Hematopoietic multipotent progenitor cell treated with erythropoietin and hydrocortisone succinate and interleukin-3 and kit ligand, for 6 days (in vitro differentiated cells): ENCODE results near the gene CHST15.

Experiments
- DNase-seq: peaks from one replicate; pipeline ENCODE4 v3.0.0-alpha.2; 2015

The CHST15 gene

DNA sequence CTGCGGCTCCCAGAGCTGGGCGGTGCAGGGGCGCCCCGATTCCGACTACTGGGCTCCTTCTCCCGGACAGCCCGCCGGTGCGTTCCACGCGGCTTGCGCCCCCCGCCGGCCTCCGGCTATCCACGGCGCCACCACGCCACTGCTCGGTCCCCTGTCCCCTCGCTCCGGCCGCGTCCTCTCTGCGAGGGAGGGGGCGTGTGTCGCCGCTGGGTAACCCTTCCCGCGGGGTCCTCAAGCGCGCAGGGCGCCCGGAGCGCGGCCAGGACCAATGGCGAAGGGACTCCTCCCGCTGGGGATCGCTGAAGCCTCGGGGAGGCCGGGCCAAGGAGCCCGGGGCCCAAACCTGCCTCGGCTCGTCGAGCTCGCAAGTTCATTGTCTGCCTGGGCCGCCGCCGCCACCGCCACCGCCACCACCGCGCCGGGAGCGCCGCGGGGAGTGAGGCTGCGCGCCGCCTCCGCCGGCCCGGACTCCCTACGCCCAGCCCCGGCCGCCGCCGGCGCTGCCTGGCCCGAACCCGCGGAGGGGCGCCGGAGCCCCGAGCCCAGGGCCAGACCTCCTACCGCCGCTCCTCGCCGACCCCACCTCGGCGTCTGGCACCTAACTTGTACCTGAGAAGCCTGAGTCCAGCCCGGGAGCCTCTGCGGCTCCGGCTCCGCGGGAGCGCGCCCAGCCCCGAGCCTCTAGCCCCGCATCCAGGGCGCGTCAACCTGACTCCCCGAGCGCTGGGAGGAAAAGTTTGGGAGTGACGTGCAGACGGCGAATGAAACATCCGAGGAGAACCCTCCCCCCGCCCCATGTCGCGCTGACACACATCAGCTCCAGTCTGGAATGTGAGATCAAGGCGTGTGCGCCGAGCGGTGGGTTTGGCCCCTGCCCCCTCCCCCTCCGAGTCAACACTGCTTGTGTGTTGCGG is at the start of gene CHST15:
Gene CHST15 (minus strand): TSS at position 739 of the 914 bp plus-strand sequence. CDS start 47,386 bp downstream, outside the sequence.
- DNase-seq = no peak

GRCh38 chr10:124142960-124143359 is 49.6 kb upstream of the CHST15 start:
- no peak for DNase-seq

GRCh38 chr10:124142006-124142739 is 48.8 kb upstream of the CHST15 start:
- DNase-seq = no peak

GRCh38 chr10:124138883-124139348 is 45.5 kb upstream of the CHST15 start:
- no peak for DNase-seq

- no peak for DNase-seq
Measured at GRCh38 chr10:124138195-124138882, 44.9 kb upstream of the CHST15 start.

GRCh38 chr10:124134251-124134893 is 41.0 kb upstream of the CHST15 start:
- DNase-seq = no peak

- no peak for DNase-seq
Measured at GRCh38 chr10:124132876-124133275, 39.5 kb upstream of the CHST15 start.

GRCh38 chr10:124132306-124132705 is 38.9 kb upstream of the CHST15 start:
- DNase-seq = no peak

GRCh38 chr10:124131172-124131571 is 37.8 kb upstream of the CHST15 start:
- DNase-seq = no peak

DNA sequence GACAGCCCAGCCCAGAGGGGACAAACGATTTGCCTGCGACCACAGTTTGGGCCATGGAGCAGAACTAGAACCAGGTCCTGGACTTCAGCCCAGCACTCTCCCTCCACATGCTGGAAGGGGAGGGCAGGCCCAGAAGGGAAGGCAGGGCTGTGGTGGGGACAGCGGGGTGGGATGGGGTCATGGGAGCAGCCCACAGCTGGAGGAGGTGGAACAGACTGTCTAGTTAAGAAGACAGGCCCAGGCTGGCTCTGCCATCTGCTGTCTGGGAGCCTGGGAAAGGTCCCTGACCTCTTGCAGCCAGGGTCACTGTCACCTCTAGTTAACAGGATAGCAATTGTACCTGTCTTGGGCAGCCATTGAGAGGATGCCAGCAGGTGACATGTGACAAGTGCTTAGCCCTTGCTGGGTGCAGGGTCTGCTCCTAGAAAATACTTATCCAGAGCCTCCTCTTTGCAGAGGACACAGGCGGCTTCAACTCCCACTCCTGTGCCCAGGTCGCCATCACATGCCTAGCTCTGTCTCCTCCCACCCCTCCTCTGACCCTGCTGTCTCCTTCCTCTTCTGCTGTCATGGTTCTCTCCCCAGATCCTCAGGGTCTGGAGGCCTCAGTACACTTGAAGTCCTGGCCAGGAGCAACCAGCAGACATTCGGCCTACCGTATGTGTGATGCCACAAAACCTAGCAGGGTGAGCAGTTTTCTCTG is 37.0 kb upstream of the CHST15 start:
- DNase-seq = no peak

DNA sequence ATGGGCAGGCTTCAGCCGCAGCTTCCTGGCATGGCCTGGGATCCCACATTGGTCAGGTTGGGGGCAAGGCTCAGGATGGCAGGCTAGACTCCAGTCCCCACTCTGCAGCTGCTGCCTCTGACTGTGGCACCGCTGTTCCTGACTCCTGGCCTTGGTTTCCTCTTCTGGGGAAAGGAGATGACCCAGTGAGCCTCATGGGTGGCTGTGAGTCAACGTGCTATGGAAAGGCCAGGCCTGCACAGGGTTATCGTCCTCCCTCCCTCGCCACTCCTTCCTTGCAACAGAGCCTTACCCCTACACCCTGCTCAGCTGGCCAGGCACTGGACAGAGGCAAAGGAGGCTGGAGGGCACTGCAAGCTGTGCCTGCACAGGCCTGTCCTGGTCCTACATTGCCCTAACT is 36.1 kb upstream of the CHST15 start:
- no peak for DNase-seq

GRCh38 chr10:124128811-124129145 is 35.4 kb upstream of the CHST15 start:
- no peak for DNase-seq

- DNase-seq = no peak
Measured at GRCh38 chr10:124127965-124128810, 34.8 kb upstream of the CHST15 start.

GRCh38 chr10:124127563-124127962 is 34.2 kb upstream of the CHST15 start:
- no peak for DNase-seq

DNA sequence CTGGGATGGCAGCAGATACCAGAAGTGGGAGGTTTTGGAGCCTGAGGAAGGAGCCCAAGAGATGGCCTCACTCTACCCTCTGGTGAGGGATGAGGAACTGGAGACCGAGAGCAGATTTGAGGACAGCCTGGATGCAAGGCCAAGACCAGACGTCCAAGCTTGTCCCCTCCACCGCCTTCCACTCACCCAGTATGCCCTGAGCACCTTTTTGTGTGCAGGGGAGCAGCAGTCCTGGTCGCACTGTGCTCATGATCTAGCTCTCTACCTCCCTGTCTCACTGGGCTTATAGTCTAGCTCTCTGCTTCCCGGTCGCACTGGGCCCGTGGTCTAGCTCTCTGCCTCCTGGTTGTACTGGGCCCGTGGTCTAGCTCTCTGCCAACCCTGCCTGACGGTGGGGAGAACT is 33.6 kb upstream of the CHST15 start:
- no peak for DNase-seq

DNA sequence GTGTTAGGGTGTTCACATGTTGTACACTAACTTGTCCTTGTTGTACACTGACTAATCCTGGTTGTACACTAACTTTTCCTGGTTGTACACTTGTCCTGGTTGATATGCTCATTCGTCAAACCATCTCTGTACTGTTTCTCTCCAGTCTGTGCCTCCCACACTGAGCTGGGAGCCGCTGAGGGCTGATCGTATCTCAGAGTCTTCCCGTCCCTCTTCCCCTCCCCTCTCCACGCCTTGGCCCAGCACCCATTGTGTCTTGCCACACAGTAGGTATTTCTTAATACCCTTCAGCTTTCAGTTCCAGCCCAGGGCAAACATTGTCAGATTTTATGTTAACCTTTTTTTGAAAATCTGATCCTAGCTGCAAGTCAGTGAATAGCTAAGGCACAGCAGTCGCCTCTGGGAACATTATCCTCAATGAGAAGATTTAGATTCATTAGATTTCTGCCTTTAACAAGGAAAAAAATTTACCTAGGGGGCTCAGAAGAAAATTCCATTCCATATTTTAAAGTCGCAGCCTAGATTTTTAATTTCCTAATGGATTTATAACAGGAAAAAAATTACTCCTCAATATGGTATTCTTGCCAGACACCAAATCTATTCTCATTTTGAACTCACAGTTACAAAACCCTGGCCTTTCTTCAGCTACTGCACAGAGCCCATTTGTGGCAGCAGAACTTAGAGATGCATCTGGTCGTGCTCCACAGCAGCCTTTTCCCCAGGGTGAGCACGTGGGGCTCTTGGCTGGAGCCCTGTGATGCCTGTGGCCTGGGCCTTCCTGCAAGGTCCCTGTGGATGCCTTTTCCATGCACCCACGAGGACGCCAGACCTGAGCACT is 33.0 kb upstream of the CHST15 start:
- DNase-seq = no peak

- DNase-seq = peak; percentile 51
Measured at GRCh38 chr10:124125305-124126116, 32.1 kb upstream of the CHST15 start.

DNA sequence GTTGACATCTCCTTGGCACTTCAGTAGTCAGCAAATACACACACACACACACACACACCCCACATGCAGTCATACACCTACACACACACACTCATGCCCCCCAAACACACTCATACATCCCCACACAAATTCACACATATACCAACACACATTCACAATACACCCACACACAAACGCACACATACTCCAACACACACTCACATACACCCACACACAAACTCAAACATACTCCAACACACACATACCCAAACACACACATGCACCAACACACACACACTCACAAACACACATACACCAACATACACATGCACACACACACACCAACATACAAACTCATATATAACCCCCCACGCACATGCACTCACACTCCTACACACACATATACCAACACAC is 31.4 kb upstream of the CHST15 start:
- no peak for DNase-seq

DNA sequence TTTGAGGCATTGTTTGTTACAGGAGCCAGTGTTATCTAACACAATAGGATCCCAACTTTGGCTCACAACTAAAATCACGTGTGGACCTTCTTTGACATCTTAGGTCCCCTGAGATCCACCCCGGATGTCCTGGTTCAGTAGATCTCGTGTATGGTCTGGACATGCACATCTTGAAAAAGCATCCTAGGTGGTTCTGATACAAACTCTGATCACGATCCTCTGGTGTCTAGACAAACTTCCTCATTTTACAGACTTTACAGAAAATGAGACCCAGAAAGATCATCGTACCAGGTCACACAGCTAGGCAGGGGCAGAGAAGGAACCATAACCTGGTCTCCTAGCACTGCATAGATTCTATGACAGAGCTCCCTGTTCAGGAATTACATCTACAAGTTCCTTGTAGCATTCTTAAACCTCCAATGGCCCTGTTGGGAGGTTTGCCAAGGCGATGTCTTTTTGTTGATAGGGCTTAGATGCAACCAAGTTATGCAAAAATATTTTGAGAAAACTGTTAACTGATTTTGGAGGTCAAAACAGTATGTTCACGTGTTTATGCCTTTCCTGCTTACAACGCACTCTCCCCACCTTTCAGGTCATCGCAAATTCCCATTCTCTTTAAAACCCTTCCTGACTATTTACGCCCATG is 30.8 kb upstream of the CHST15 start:
- DNase-seq = no peak
